ENCODE results near the gene CTH. TPM values are rescaled to one million over a fixed set of nuclear protein-coding genes. Genes with fewer than 3 reads are reported as not detected.

The CTH gene
- polyA plus RNA-seq, 1 experiment: 5.2 TPM

- no peak for DNase-seq (ENCODE audit: low read depth)
- H3K27me3 ChIP-seq (ENCODE audit: control insufficient read depth, insufficient read depth, low read length): no peaks in the 10 kb centered on the region
- peaks cover 2% of the 10 kb centered on the region; the same call in 1 of the 2 replicates for H3K36me3 ChIP-seq (ENCODE audit: control insufficient read depth, insufficient read depth, low read length)
- ChIA-PET POLR2A (no interaction called here), CTCF (no interaction called here)
- no peak overlapping the region for H3K4me3 ChIP-seq (ENCODE audit: low read depth, low read length)
- no peak for TF ChIP-seq CTCF (IDR thresholded peaks at IDR 0.05; ENCODE audit: insufficient read depth, low read depth, low read length)
Measured at GRCh38 chr1:70426154-70427131, 15.4 kb downstream of the CTH start.

DNA sequence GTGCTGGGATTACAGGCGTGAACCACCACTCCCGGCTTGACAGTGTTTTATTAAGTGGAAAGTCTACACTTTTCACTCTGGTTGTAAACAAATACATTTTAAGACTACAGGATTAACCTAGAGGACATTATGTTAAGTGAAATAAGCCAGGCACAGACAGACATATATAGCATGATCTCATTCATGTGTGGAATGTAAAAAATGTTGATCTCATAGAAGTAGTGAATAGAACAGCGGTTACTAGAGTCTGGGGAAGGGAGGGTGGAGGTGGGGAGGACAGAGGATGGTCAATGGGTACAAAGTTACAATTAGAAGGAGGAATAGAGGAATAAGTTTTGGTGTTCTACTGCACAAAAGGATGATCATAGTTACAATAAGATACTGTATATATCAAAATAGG is 16.9 kb downstream of the CTH start:
- no peak for DNase-seq (ENCODE audit: low read depth)
- ChIA-PET CTCF (interaction anchor here (1.0 kb wide), 1 partner anchor 9 kb away, joined by 4 read pairs; no protein-coding TSS in a partner anchor), POLR2A (no interaction called here)
- H3K27me3 ChIP-seq (ENCODE audit: control insufficient read depth, insufficient read depth, low read length): no peaks in the 10 kb centered on the region
- H3K36me3 ChIP-seq (ENCODE audit: control insufficient read depth, insufficient read depth, low read length): peaks cover 2% of the 10 kb centered on the region; the same call in 1 of the 2 replicates
- H3K4me3 ChIP-seq (ENCODE audit: low read depth, low read length): no peak overlapping the region
- TF ChIP-seq CTCF (IDR thresholded peaks at IDR 0.05; ENCODE audit: insufficient read depth, low read depth, low read length): no peak

DNA sequence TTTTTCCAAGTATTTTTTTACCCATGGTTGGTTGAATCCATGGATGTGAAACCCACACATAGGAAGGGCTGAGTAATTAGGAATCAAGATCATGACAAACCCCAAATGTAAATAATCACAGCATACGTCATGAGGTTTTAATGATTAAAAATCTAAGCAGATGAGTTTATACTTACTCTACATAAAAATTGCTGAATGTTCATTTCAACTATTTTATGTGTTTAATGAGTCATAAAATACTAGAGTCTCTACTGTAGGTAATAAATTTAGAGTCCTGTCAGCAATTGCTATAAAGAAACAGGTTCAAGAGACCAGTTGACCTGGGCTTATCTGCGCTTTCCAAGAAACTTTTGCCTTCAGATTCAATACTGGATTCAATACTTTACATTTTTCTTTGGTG is 18.2 kb downstream of the CTH start:
- CTCF ChIA-PET: interaction anchor here (1.0 kb wide), 1 partner anchor 8 kb away, joined by 4 read pairs; no protein-coding TSS in a partner anchor
- Histone ChIP-seq H3K27me3 (ENCODE audit: control insufficient read depth, insufficient read depth, low read length) (no peaks in the 10 kb centered on the region), H3K4me3 (ENCODE audit: low read depth, low read length) (no peak overlapping the region), H3K36me3 (ENCODE audit: control insufficient read depth, insufficient read depth, low read length) (peaks cover 2% of the 10 kb centered on the region; the same call in 1 of the 2 replicates)
- no peak for DNase-seq (ENCODE audit: low read depth)
- POLR2A ChIA-PET: no interaction called here
- no peak for TF ChIP-seq CTCF (IDR thresholded peaks at IDR 0.05; ENCODE audit: insufficient read depth, low read depth, low read length)

DNA sequence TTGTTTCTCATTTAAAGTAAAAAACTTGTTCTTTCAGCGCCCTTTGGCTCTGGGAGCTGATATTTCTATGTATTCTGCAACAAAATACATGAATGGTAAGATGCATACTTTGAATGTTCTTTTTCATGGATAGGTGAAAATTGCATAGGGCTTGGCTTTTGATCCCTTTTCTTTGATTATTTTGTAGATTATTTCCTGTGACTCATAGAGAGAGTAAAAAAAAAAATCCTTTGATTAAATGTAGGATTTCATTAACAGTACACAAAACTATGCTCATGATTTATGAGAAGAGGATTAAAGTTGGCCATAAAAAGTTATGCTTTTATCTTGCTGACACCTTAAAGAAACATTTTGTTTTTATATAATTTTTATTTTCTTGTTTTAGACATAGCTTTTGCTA is 18.7 kb downstream of the CTH start:
- POLR2A ChIA-PET: no interaction called here
- CTCF ChIA-PET: no interaction called here

More for the DNA sequence above, 18.7 kb downstream of the CTH start:
- Histone ChIP-seq H3K4me3 (ENCODE audit: low read depth, low read length) (no peak overlapping the region), H3K36me3 (ENCODE audit: control insufficient read depth, insufficient read depth, low read length) (peaks cover 2% of the 10 kb centered on the region; the same call in 1 of the 2 replicates), H3K27me3 (ENCODE audit: control insufficient read depth, insufficient read depth, low read length) (no peaks in the 10 kb centered on the region)
- TF ChIP-seq CTCF (IDR thresholded peaks at IDR 0.05; ENCODE audit: insufficient read depth, low read depth, low read length): no peak
- DNase-seq (ENCODE audit: low read depth): no peak
